ENCODE data around the gene YAF2.

DNA sequence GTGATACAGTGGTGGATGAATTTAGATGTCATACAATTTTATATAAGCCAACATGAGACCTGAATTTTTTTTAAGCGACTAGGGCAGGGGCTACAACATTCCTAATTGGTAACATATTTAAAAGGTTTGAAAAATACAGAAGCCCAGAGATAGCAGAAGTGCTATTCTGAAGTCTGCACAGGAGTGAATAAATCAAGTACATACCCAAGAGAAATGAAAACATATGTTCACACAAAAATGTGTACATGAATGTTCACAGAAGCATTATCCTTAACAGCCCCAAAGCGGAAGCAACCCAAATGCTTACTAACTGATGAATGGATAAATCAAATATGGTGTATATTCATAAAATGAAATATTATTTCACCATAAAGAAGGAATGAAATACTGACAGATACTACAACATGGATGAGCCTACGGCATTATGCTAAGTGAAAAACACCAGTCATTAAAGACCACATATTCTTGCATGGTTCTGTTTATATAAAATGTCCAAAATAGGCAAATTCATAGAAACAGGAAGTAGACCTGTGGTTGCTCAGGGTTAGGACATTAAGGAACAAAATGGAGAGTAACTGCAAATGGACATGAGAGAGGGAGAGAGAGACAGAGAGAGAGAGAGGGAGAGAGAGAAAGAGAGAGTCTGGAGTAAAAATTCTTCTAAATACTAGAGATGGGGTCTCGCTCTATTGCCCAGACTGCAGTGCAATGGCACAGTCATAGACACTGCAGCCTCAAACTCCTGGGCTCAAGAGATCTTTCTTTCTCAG, 65.4 kb downstream of the YAF2 start:
- TF ChIP-seq, protein P1, sequence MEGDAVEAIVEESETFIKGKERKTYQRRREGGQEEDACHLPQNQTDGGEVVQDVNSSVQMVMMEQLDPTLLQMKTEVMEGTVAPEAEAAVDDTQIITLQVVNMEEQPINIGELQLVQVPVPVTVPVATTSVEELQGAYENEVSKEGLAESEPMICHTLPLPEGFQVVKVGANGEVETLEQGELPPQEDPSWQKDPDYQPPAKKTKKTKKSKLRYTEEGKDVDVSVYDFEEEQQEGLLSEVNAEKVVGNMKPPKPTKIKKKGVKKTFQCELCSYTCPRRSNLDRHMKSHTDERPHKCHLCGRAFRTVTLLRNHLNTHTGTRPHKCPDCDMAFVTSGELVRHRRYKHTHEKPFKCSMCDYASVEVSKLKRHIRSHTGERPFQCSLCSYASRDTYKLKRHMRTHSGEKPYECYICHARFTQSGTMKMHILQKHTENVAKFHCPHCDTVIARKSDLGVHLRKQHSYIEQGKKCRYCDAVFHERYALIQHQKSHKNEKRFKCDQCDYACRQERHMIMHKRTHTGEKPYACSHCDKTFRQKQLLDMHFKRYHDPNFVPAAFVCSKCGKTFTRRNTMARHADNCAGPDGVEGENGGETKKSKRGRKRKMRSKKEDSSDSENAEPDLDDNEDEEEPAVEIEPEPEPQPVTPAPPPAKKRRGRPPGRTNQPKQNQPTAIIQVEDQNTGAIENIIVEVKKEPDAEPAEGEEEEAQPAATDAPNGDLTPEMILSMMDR (conservative IDR thresholded peaks at IDR 0.05), result no peak
- TF ChIP-seq ZFX (IDR thresholded peaks at IDR 0.05), result no peak
